Measurements from ENCODE around the gene DBN1. TPM values are rescaled to one million over a fixed set of nuclear protein-coding genes. Genes with fewer than 3 reads are reported as not detected.

The DBN1 gene
- total RNA-seq, 1 experiment from 2014 or later, result 127 TPM

GRCh38 chr5:177427919-177428573, 45.4 kb downstream of the DBN1 start:
- peaks cover 31% of the 10 kb centered on the region for H3K79me2 ChIP-seq (ENCODE audit: low read length)
- H3K9me3 ChIP-seq (ENCODE audit: low read length), result no peaks in the 10 kb centered on the region
- BruUV-seq (replicated peaks), result no TSS peak
- TF ChIP-seq, protein P1, sequence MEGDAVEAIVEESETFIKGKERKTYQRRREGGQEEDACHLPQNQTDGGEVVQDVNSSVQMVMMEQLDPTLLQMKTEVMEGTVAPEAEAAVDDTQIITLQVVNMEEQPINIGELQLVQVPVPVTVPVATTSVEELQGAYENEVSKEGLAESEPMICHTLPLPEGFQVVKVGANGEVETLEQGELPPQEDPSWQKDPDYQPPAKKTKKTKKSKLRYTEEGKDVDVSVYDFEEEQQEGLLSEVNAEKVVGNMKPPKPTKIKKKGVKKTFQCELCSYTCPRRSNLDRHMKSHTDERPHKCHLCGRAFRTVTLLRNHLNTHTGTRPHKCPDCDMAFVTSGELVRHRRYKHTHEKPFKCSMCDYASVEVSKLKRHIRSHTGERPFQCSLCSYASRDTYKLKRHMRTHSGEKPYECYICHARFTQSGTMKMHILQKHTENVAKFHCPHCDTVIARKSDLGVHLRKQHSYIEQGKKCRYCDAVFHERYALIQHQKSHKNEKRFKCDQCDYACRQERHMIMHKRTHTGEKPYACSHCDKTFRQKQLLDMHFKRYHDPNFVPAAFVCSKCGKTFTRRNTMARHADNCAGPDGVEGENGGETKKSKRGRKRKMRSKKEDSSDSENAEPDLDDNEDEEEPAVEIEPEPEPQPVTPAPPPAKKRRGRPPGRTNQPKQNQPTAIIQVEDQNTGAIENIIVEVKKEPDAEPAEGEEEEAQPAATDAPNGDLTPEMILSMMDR (conservative IDR thresholded peaks at IDR 0.05; ENCODE audit: low read depth, low read length), result no peak
- TF ChIP-seq EZH2phosphoT487 (IDR thresholded peaks at IDR 0.05; ENCODE audit: borderline replicate concordance, low read length) (no peak), EZH2 (IDR thresholded peaks at IDR 0.05; ENCODE audit: low read length, unreplicated experiment) (no peak)
- H3K9me2 ChIP-seq (replicated peaks; ENCODE audit: low read length), result no peaks in the 10 kb centered on the region
- no peaks in the 10 kb centered on the region for H3K27me3 ChIP-seq (ENCODE audit: low read length)
- H4K20me1 ChIP-seq (ENCODE audit: low read length), result 0 out of 2 replicates have a peak, but pooled peaks cover 5% of the 10 kb centered on the region
- H3F3A ChIP-seq (ENCODE audit: low read length, unreplicated experiment), result no peaks in the 10 kb centered on the region
- intact Hi-C loops (cut with micrococcal nuclease), result loop anchor here (2.0 kb wide), 3 partner anchors 19 to 27 kb away; partner anchors contain the start of gene PRR7
- ChIA-PET POLR2A (ENCODE audit: unreplicated experiment) (no interaction called here), CTCF (interaction anchor here (2.3 kb wide), 1 partner anchor 25 kb away, joined by 32 read pairs; no protein-coding TSS in a partner anchor)
- peak overlapping the region; percentile 99 for H3K4me2 ChIP-seq (ENCODE audit: low read length)
- no peak for ATAC-seq
- H3K36me3 ChIP-seq (ENCODE audit: low read depth, low read length), result no peaks in the 10 kb centered on the region
- H3K9ac ChIP-seq (ENCODE audit: low read length), result peak overlapping the region; percentile 90; the same call in 1 of the 2 replicates
- H3K27ac ChIP-seq (ENCODE audit: low read length), result no peak overlapping the region
- peaks cover 19% of the 10 kb centered on the region for H3K4me1 ChIP-seq (ENCODE audit: insufficient read depth, low read length)
- H2AFZ ChIP-seq (ENCODE audit: low read length), result no peak overlapping the region
- peak overlapping the region; percentile 75 for H3K4me3 ChIP-seq (ENCODE audit: low read length)
- DNase-seq, result no peak

DNA sequence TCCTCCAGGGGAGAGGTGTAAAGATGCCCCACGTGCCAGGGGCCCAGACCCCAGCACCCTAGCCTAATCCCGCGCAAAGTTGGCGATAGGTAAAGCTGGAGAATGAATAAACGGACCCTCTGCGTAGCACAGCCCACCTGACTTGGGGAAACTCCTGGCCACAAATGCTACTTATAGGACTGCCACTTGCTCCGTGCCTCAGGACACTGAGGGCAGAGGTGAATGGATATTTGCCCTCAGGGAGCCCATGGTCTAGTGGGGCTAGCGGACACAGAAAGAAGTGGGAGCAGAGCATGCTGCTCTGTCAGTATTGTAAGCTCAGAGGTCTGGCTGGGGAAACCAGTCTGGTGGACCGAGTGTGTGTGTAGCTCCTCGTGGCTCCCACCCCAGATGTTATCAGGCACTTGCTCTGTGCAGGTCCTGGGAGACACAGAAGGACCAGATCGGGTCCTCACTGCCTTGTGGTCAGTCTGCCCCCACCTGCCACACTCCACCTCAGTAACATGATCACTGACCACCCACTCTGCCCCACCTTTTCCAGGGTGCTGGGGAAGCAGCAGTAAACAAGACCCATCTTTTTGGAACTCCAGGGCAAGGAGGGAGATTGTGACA, 46.1 kb downstream of the DBN1 start:
- peaks cover 19% of the 10 kb centered on the region for H3K4me1 ChIP-seq (ENCODE audit: insufficient read depth, low read length)
- intact Hi-C loops (cut with micrococcal nuclease), result loop anchor here (2.0 kb wide), 3 partner anchors 19 to 27 kb away; partner anchors contain the start of gene PRR7
- H2AFZ ChIP-seq (ENCODE audit: low read length), result peak overlapping the region; percentile 58
- H4K20me1 ChIP-seq (ENCODE audit: low read length), result 0 out of 2 replicates have a peak, but pooled peaks cover 5% of the 10 kb centered on the region
- peak overlapping the region; percentile 75 for H3K4me3 ChIP-seq (ENCODE audit: low read length)
- POLR2A ChIA-PET (ENCODE audit: unreplicated experiment), result interaction anchor here (0.5 to 0.6 kb wide), 3 partner anchors 21 to 76 kb away, joined by 3 read pairs; partner anchors contain the start of gene LMAN2
- no peaks in the 10 kb centered on the region for H3K9me3 ChIP-seq (ENCODE audit: low read length)
- H3K9ac ChIP-seq (ENCODE audit: low read length), result peak overlapping the region; percentile 90
- TF ChIP-seq, protein P1 (conservative IDR thresholded peaks at IDR 0.05; ENCODE audit: low read depth, low read length), result no peak
- no peak for TF ChIP-seq EZH2 (IDR thresholded peaks at IDR 0.05; ENCODE audit: low read length, unreplicated experiment)
- peak overlapping the region; percentile 99 for H3K4me2 ChIP-seq (ENCODE audit: low read length)
- H3K36me3 ChIP-seq (ENCODE audit: low read depth, low read length), result no peaks in the 10 kb centered on the region
- H3K27me3 ChIP-seq (ENCODE audit: low read length), result no peaks in the 10 kb centered on the region
- ATAC-seq, result no peak
- CTCF ChIA-PET, result interaction anchor here (2.2 to 2.3 kb wide), 2 partner anchors 24 to 57 kb away, joined by 9 to 32 read pairs; no protein-coding TSS in a partner anchor
- TSS peak; percentile 70 for BruUV-seq (replicated peaks)
- DNase-seq, result peak; percentile 29
- H3K9me2 ChIP-seq (replicated peaks; ENCODE audit: low read length), result no peaks in the 10 kb centered on the region
- peak overlapping the region; percentile 22; the same call in 1 of the 2 replicates for H3K27ac ChIP-seq (ENCODE audit: low read length)
- peaks cover 31% of the 10 kb centered on the region for H3K79me2 ChIP-seq (ENCODE audit: low read length)
- H3F3A ChIP-seq (ENCODE audit: low read length, unreplicated experiment), result no peaks in the 10 kb centered on the region

All from PC-3 (cell line).